Measurements from ENCODE around the gene FLYWCH1. TPM values are rescaled to one million over a fixed set of nuclear protein-coding genes. Genes with fewer than 3 reads are reported as not detected.

The FLYWCH1 gene
- total and polyA plus RNA-seq, 9 of the 15 experiments (the other 6 are each of a cell fraction or from before 2014, with no cell fraction given), result 0.18 to 33.6 (median 11.3) TPM

DNA sequence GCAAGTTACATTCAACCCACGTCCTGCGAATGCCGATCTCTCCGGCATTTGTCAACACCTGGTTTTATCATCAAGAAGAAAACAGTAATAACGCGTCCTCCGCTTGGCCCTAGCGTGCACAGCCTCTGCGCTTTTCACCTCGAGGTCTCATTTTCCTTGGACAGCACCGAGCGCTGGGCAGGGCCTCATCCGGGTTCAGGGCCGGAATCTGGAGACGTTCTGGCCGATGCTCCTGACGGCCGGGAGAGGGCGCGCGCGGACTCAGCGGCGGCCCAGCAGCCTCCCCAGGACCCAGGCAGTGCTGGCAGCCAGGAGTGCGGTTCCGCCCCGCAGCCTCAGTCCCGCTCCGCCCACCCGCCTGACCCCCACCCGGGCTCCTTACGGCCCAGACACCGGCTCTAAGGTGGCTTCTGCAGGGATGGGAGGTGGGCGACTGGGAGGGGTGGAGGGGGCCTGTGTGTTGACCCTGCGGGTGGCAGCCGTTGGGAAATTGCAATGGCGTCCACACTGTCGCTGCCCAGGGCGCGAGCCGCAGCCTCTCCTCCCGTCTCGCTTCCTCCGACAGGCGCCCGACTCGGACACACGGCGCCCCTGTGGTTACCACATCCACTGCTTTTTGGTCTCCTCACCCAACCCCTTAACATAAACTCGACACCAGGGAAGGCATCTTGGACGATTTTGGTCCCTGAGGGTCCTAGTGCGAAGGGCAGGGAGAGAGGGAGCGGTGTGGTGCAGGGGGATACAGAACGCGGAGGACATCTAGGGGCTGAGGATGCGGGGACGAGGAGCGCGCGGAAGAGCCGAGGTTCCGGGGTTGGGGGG, 7.4 kb upstream of the FLYWCH1 start (continued):
- TF ChIP-seq, protein P1, sequence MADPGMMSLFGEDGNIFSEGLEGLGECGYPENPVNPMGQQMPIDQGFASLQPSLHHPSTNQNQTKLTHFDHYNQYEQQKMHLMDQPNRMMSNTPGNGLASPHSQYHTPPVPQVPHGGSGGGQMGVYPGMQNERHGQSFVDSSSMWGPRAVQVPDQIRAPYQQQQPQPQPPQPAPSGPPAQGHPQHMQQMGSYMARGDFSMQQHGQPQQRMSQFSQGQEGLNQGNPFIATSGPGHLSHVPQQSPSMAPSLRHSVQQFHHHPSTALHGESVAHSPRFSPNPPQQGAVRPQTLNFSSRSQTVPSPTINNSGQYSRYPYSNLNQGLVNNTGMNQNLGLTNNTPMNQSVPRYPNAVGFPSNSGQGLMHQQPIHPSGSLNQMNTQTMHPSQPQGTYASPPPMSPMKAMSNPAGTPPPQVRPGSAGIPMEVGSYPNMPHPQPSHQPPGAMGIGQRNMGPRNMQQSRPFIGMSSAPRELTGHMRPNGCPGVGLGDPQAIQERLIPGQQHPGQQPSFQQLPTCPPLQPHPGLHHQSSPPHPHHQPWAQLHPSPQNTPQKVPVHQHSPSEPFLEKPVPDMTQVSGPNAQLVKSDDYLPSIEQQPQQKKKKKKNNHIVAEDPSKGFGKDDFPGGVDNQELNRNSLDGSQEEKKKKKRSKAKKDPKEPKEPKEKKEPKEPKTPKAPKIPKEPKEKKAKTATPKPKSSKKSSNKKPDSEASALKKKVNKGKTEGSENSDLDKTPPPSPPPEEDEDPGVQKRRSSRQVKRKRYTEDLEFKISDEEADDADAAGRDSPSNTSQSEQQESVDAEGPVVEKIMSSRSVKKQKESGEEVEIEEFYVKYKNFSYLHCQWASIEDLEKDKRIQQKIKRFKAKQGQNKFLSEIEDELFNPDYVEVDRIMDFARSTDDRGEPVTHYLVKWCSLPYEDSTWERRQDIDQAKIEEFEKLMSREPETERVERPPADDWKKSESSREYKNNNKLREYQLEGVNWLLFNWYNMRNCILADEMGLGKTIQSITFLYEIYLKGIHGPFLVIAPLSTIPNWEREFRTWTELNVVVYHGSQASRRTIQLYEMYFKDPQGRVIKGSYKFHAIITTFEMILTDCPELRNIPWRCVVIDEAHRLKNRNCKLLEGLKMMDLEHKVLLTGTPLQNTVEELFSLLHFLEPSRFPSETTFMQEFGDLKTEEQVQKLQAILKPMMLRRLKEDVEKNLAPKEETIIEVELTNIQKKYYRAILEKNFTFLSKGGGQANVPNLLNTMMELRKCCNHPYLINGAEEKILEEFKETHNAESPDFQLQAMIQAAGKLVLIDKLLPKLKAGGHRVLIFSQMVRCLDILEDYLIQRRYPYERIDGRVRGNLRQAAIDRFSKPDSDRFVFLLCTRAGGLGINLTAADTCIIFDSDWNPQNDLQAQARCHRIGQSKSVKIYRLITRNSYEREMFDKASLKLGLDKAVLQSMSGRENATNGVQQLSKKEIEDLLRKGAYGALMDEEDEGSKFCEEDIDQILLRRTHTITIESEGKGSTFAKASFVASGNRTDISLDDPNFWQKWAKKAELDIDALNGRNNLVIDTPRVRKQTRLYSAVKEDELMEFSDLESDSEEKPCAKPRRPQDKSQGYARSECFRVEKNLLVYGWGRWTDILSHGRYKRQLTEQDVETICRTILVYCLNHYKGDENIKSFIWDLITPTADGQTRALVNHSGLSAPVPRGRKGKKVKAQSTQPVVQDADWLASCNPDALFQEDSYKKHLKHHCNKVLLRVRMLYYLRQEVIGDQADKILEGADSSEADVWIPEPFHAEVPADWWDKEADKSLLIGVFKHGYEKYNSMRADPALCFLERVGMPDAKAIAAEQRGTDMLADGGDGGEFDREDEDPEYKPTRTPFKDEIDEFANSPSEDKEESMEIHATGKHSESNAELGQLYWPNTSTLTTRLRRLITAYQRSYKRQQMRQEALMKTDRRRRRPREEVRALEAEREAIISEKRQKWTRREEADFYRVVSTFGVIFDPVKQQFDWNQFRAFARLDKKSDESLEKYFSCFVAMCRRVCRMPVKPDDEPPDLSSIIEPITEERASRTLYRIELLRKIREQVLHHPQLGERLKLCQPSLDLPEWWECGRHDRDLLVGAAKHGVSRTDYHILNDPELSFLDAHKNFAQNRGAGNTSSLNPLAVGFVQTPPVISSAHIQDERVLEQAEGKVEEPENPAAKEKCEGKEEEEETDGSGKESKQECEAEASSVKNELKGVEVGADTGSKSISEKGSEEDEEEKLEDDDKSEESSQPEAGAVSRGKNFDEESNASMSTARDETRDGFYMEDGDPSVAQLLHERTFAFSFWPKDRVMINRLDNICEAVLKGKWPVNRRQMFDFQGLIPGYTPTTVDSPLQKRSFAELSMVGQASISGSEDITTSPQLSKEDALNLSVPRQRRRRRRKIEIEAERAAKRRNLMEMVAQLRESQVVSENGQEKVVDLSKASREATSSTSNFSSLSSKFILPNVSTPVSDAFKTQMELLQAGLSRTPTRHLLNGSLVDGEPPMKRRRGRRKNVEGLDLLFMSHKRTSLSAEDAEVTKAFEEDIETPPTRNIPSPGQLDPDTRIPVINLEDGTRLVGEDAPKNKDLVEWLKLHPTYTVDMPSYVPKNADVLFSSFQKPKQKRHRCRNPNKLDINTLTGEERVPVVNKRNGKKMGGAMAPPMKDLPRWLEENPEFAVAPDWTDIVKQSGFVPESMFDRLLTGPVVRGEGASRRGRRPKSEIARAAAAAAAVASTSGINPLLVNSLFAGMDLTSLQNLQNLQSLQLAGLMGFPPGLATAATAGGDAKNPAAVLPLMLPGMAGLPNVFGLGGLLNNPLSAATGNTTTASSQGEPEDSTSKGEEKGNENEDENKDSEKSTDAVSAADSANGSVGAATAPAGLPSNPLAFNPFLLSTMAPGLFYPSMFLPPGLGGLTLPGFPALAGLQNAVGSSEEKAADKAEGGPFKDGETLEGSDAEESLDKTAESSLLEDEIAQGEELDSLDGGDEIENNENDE (IDR thresholded peaks at IDR 0.05; ENCODE audit: low read depth, low read length), result no peak
- no peak for TF ChIP-seq POLR2H (tag; IDR thresholded peaks at IDR 0.05; ENCODE audit: low read depth)
- TF ChIP-seq, protein P2, sequence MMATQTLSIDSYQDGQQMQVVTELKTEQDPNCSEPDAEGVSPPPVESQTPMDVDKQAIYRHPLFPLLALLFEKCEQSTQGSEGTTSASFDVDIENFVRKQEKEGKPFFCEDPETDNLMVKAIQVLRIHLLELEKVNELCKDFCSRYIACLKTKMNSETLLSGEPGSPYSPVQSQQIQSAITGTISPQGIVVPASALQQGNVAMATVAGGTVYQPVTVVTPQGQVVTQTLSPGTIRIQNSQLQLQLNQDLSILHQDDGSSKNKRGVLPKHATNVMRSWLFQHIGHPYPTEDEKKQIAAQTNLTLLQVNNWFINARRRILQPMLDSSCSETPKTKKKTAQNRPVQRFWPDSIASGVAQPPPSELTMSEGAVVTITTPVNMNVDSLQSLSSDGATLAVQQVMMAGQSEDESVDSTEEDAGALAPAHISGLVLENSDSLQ (IDR thresholded peaks at IDR 0.05), result no peak
- no peak for TF ChIP-seq ZNF717 (CRISPR knock-in tag; IDR thresholded peaks at IDR 0.05)
- TF ChIP-seq SPI1 (IDR thresholded peaks at IDR 0.05; ENCODE audit: borderline replicate concordance, low read depth, low read length), result no peak
- TF ChIP-seq FOXM1 (IDR thresholded peaks at IDR 0.05; ENCODE audit: low read depth), result no peak
- no peak for TF ChIP-seq FOXM1 (CRISPR knock-in tag; IDR thresholded peaks at IDR 0.05; ENCODE audit: low read depth)
- TF ChIP-seq DPF2 (IDR thresholded peaks at IDR 0.05), result no peak
- TF ChIP-seq PCBP1 (IDR thresholded peaks at IDR 0.05; ENCODE audit: low read depth, low read length, poor library complexity, severe bottlenecking), result no peak
- TF ChIP-seq, protein P3, sequence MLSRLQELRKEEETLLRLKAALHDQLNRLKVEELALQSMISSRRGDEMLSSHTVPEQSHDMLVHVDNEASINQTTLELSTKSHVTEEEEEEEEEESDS (CRISPR knock-in tag; IDR thresholded peaks at IDR 0.05), result no peak
- TF ChIP-seq SMARCA4 (IDR thresholded peaks at IDR 0.05), result no peak
- TF ChIP-seq CBX2 (IDR thresholded peaks at IDR 0.05; ENCODE audit: insufficient read depth, low read length, poor library complexity, severe bottlenecking), result no peak
- TF ChIP-seq ZNF766 (CRISPR knock-in tag; conservative IDR thresholded peaks at IDR 0.05), result no peak
- no peak for TF ChIP-seq MCM3 (IDR thresholded peaks at IDR 0.05)
- TF ChIP-seq ZNF445 (CRISPR knock-in tag; IDR thresholded peaks at IDR 0.05; ENCODE audit: low read depth), result no peak

Measured in K562 (cell line).